Activated CD8-positive, alpha-beta memory T cell treated with anti-CD3 and anti-CD28 coated beads, Interleukin-2, amount 50 U/mL, for 1 hour (primary cell): ENCODE measurements around the gene DYNC1LI1.
"Not testable (repeated sequence)": the region's sequence is repeated elsewhere in the genome, so short reads cannot be mapped to it uniquely, and the experiment has no call there.

Experiments
- DNase-seq: peaks from one replicate; pipeline ENCODE4 v3.0.0-alpha.2; 2020; ENCODE audit errors: extremely low read depth

DYNC1LI1 gene

DNA sequence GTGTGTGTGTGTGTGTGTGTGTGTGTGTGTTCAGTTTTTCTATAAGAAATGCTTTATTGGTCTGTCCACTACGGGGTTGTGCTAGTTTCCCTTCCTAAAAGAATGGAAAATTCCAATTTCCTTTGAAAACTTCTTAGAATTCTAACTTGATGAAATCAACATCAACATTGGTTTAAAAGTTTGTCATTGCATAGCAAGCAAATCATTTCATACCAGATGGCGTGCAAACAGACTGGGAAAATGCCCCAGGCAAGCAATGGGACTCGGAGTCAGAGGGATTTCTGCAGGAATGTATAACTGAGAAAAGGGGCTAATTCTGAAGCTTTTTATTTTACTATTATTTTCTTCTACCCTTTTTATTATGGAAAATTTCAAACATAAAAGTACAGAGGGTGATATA lies 13.1 kb upstream of the DYNC1LI1 start:
- DNase-seq: no peak

- DNase-seq: not testable (repeated sequence)
Observed at GRCh38 chr3:32578669-32579068, 8.0 kb upstream of the DYNC1LI1 start.

- no peak for DNase-seq
Observed at GRCh38 chr3:32577581-32578556, 7.2 kb upstream of the DYNC1LI1 start.

- DNase-seq: no peak
Observed at GRCh38 chr3:32577174-32577573, 6.5 kb upstream of the DYNC1LI1 start.

DNA sequence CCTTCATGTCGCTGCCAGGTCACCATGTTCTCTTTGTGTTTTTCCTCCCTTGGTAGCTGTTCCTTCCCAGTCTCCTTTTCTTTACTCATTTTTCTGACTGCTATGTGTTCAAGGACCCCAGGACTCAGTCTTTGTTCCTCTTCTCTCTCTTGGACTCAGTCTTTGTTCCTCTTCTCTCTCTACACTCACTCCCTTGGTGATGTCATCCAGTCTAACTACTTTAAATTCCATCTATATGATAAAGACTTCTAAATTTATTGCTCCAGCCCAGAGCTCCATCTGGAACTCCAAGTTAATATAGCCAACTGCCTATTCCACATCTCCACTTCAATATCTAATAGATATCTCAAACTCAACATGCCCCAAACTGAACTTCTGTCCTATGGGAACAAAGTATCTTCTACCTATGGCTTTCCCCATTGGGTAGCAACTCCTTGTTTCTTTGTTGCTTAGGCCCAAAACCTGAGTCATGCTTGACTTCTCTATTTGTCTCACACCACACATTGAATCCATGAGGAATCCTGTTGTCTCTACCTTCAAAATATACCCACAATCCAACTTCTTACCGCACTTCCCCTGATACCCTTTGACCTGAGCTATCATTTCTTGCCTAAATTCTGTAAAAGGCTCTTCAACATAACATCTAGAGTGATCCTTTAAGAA lies 4.9 kb upstream of the DYNC1LI1 start:
- no peak for DNase-seq

DNA sequence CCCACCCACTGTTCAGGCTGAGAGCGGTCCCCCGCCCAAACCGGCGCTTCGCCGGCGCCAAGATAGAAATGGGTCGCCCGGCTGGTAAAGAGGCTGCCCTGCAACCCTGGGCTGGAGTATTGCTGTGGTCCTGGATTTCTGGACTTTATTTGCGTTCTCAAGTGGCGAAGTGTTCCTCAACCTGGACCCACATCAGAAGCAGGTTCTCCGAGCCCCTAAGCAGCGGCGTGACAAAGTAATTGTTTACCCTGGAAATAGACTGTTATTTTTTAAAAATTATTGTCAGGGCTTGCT lies 481 bp upstream of the DYNC1LI1 start:
- DNase-seq: no peak

GRCh38 chr3:32569540-32570420 lies 878 bp downstream of the DYNC1LI1 start:
- no peak for DNase-seq

GRCh38 chr3:32568953-32569352 lies 1.7 kb downstream of the DYNC1LI1 start:
- DNase-seq: no peak

DNA sequence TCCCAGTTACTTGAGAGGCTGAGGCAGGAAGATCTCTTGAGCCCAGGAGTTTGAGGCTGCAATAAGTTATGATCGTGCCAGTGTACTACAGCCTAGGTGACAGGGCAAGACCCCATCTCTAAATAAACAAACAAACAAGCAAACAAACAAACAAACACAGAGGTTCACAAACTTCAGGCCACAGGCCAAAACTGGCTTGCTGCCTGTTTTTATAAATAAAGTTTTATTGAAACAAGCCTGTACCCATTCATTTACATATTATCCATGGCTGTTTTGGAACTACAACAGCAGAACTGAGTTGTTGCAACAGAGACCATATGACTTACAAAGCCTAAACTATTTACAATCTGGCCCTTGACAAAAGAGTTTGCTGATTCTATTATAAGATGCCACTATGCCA lies 6.5 kb downstream of the DYNC1LI1 start:
- DNase-seq: no peak

GRCh38 chr3:32562640-32563039 lies 8.0 kb downstream of the DYNC1LI1 start:
- no peak for DNase-seq

DNA sequence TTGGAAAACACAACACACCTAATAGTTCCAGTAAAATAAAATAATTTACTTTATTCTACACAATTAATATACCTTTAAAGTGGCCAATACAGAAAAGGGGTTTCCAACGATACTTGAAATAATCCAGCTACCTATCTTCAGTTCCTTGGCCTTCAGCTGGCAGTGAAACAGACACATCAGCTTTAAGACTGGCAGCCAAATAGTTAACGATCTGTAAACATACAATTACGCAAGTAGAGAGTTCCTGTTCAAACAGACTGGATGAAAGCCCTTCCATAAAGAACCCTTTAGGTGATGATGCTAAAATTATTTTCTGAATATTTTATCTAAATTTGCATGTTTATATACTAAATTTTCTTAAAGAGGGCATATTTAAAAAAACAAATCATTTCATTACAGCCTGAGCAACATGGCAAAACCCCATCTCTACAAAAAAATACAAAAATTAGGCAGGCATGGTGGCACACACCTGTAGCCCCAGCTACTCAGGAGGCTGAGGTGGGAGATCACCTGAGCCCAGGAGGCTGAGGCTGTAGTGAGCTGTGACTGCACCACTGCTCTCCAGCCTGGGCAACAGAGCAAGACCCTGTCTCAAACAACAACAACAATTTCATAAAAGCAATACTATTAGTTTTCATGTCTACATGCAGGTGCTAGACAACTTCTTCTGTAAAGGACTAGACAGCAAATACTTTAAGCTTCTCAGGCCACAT lies 12.9 kb downstream of the DYNC1LI1 start:
- DNase-seq: no peak

GRCh38 chr3:32556332-32556731 lies 14.3 kb downstream of the DYNC1LI1 start:
- DNase-seq: no peak

GRCh38 chr3:32553973-32554372 lies 16.7 kb downstream of the DYNC1LI1 start:
- DNase-seq: no peak

DNA sequence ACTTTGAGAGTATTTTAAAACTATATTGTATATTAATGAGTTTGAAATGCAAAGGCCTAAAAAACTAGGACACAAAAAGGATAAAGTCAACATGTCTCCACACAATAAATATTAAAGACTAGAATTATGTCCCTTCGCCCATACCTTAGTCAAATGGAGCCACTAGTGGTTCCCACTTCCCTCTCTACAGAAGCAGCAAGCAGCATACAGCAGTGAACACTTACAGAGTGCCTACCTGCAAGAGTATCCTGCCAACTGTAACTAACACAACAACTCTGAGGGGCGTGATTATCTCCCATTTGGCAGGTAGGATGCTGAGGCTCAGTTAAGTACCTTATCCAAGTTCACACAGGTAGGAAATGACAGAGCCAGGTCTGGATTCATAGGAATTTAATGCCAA lies 17.2 kb downstream of the DYNC1LI1 start:
- no peak for DNase-seq

DNA sequence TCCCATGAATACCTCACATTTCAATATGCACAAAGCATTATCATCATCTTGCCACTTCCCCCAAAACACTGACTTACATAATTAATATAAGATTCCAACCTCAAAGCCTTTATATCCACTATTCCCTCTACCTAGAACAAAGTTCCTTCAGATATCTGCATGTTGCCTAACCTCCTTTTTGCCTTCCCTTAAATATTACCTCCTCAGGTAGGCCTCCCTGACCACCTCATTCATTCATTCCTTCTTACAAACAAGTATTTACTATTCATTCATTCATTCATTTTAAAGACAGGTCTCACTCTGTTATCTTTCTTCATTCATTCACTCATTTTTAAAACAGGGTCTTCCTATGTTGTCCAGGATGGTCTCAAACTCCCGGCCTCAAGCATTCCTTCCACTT lies 18.6 kb downstream of the DYNC1LI1 start:
- no peak for DNase-seq

DNA sequence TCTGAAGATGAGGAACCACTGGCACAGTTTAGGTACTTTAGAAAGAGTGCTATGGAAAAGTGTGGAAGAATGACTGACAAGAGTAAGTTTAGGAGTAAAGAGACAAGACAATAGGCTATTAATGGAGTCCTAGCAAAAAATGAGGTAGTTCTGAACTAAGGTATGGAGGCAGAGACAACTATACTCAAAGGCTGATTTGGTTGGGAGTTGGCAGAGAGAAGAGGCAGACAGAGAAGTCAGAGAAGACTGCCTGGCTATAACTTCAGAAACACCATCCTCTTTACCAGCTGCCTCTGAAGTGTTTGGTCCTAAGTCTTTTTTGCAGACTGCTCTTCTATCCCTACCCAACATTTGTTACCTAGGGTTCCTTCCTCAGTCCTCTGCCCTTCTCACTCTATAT lies 19.2 kb downstream of the DYNC1LI1 start:
- DNase-seq: no peak

DNA sequence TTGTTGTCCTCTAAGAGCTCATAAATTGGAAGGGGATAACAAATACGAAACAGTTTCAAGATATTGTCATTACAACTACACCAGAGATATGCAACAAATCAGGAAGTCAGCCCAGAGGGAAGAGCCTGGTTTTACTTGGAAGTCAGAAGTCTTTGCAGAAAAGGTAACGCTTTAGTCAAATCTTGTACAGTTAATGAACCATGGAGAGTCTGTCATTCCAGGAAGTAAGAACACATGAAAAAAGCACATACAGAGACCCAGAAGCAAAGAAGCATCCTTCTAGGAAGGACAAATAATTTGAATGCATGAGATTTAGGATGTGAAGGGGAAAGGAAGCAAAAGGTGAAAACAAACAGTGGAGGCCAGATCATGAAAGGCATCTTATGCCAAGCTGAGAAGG lies 19.6 kb downstream of the DYNC1LI1 start:
- DNase-seq: no peak

- DNase-seq: no peak
Observed at GRCh38 chr3:32545305-32545704, 25.4 kb downstream of the DYNC1LI1 start.

- DNase-seq: no peak
Observed at GRCh38 chr3:32544894-32545293, 25.8 kb downstream of the DYNC1LI1 start.

- DNase-seq: no peak
Observed at GRCh38 chr3:32542807-32543206, 27.9 kb downstream of the DYNC1LI1 start.

GRCh38 chr3:32540899-32541298 lies 29.8 kb downstream of the DYNC1LI1 start:
- no peak for DNase-seq

DNA sequence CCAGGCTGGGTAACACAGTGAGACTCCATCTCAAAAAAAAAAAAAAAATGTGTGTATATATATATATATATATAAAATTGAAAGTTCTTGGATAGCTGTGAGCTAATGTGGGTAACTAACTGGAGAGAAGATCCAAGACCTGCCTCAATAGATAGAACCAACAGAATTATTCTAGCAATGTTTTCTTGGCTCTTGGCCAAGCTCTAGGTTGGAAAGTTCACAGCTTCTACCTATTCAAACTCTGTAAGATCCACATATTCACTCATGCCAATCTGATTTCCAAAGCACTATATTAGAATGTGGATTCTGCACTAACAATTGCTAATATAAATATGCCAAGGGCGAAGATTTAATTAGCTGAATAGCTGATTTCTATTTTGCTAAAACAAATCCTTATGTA lies 38.2 kb downstream of the DYNC1LI1 start:
- no peak for DNase-seq
